ENCODE measurements around the gene PXDN.

PXDN gene

DNA sequence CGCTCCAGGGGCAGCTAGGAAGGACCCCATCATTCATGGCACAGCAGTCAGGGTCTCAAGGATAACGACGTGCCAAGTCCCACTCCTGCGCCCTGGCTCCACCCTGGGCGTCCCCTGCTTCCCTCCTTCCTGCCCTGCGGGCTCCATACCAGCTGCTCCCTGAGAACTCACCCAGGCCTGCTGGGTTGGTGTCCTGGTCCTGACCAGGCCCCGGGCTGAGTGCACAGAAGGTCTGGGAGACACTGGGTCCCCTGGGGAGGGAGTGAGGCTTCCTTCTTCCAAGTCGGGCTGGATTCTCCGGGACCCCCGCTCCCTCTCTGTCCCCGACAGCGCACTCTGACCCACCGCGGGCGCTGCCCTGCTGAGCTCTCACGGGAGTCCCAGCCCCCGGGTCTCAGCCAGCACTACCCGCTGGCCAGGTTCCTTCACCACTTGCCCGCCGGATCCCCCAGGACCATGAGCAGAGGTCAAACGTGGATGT is 160.2 kb downstream of the PXDN start:
- DNase-seq (ENCODE audit: low spot score): no peak

DNA sequence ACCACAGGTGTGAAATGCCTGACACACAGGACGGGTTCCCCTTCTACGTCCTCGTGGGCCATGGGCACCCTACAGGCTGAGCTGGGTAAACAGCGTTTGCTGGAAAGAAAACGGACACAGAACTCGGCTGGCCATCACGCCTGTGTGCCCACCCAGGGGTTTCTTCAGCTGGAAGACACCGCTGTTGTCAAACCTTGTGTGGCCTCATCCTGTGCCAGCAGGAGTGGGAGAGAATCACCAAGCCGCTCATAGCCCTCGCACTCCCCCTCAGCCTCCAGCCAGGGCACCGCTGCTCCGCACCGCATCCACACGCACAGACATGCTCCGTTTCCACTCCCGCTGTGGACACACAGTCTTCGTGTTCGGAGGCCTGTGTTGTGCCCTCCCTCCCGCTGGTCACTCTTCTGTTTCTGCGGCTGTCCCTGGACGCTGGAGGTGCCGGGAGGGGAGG is 161.4 kb downstream of the PXDN start:
- DNase-seq (ENCODE audit: low spot score): no peak

DNA sequence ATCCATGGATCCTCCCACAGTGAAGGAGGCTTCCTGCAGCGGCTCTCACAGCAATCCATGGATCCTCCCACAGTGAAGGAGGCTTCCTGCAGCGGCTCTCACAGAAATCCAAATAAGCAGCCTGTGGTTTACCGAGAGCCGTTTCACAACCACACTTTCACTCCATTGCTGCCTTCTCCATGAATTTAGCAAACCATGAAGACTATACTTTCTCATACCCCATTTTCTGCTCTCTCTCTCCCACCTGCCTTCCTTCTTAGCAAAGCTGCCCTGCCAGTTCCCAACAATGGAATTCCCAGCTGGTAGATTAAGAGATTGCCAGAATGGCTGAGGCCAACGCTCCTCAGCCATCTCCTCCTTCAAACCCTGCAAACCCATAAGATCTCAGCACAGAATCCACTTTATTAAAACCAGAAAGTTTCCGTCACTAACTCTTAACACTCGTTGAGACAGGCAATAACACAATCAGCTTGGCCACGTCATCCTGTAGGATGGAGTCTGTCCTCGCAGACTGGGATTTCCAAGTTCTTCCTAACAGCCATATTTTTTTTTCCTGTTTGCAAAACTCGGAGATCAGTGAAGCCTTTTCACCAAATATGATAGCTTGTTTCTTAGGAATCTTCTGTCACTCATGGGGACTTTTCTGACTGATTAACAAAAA is 162.2 kb downstream of the PXDN start:
- DNase-seq (ENCODE audit: low spot score): no peak

Data from putamen (tissue), 1 donor.